Testis (tissue), 2 donors: Measurements from ENCODE around the gene PLEKHM3.

Source experiments
- CTCF ChIP-seq, 3 experiments: fragments of 450-650 bp in 2 of 3; fragments of 200-600 bp in 1 of 3; sonication (generic) in 1 of 3; IDR thresholded peaks; one replicate each; pipeline ENCODE4 v1.5.1; 2016 to 2019; ENCODE audit warnings: antibody characterized with exemption in 3 of 3, mild to moderate bottlenecking in 2 of 3, moderate library complexity in 1 of 3
- POLR2A ChIP-seq: fragments of 450-650 bp; IDR thresholded peaks from one replicate; pipeline ENCODE4 v1.6.1; 2017; ENCODE audit warnings: antibody characterized with exemption, mild to moderate bottlenecking, moderate library complexity

- TF ChIP-seq CTCF (IDR thresholded peaks at IDR 0.05) = no peak
- TF ChIP-seq POLR2A = no peak
These were observed 37.6 kb upstream of the PLEKHM3 start for GRCh38 chr2:208062961-208063360.
